NCI-H2196 (cell line): ENCODE measurements around the gene TIAL1.
A peak's percentile ranks its signal among the peaks of the same experiment; 100 is the strongest.
"Not testable (repeated sequence)": the region's sequence is repeated elsewhere in the genome, so short reads cannot be mapped to it uniquely, and the experiment has no call there.

Experiments
- DNase-seq: peaks from one replicate; lab custom pipeline; 2025; ENCODE audit not compliant: unreplicated experiment; lab: John Stamatoyannopoulos, UW

The TIAL1 gene

DNA sequence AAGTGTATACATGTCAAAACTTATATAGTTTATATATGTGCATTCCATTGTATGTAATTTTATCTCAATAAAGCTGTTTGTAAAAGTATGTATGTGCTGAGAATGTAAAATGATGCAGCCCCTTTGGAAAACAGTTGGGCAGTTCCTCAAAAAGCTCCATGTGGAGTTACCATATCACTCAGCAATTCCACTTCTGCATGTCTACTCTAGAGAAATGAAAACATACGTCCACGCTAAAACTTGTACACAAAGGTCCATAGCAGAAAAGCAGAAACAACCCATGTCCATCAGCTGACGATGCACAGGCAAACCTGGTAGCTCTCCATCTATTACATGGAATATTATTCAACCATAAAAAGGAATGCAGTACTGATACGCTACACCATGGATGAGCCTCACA lies 45.9 kb downstream of the TIAL1 start:
- DNase-seq: no peak

DNA sequence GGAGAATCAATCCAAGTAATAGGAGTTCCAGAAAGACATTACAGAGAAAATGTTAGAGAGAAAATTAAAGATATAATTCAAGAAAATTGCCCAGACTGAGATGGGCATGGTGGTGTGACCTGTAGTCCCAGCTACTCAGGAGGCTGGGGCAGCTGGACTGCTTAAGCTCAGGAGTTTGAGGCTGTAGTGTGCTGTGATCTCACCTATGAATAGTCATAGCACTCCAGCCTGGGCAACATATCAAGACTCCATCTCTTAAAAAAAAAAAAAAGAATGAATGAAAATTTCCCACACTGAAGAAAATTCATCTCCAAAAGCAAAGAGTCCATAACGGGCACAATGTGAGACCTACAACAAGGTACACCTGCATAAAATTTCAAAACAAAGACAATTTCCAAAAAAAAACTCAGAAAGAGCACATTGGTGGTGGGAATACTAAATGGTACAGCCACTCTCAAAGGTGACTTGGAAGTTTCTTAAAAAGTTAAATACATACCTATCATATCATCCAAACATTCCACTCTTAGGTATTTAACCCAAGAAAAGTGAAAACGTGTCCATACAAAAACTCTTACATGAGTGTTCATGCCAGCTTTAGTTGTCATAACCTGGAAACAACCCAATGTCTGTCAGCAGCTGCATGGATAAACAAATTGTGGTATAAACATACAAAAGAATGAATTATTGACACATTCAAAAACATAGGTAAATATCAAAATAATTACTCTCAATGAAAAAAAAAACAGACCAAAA lies 47.3 kb downstream of the TIAL1 start:
- DNase-seq: no peak

DNA sequence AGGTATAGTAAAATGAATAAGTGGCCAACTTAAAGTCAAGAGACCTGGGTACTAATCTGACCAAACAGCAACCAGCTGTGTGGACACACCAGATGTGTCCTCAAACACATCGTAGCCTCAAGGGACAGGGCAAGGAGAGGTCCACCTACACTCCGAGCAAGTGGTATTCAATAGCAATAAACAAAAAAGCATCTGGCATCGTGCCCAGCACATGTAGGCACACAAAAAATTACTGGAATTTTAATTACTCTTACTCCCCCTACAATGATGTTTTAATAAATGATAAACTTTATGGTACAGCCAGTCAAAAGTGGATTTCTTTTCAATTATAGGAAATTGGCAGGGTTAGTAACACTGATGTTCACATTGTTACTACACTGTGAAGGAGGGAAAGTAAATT lies 50.8 kb downstream of the TIAL1 start:
- DNase-seq: no peak

DNA sequence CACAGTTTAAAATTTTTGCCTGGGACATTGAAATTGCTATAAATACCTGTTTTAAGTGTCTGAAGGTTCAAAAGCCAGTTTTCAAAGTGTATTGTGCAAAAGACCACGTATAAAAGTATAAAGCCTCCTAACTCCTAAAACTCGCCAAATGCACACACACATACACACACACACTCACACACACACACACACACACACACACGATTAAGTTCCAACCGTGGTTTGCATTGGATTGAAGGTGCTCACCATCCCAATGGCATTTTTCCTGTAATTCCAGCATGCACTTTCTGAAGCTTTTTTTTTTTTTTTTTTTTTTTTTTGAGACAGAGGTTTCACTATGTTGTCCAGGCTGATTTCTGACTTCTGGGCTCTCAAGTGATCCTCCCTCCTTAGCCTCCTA lies 51.5 kb downstream of the TIAL1 start:
- no peak for DNase-seq

DNA sequence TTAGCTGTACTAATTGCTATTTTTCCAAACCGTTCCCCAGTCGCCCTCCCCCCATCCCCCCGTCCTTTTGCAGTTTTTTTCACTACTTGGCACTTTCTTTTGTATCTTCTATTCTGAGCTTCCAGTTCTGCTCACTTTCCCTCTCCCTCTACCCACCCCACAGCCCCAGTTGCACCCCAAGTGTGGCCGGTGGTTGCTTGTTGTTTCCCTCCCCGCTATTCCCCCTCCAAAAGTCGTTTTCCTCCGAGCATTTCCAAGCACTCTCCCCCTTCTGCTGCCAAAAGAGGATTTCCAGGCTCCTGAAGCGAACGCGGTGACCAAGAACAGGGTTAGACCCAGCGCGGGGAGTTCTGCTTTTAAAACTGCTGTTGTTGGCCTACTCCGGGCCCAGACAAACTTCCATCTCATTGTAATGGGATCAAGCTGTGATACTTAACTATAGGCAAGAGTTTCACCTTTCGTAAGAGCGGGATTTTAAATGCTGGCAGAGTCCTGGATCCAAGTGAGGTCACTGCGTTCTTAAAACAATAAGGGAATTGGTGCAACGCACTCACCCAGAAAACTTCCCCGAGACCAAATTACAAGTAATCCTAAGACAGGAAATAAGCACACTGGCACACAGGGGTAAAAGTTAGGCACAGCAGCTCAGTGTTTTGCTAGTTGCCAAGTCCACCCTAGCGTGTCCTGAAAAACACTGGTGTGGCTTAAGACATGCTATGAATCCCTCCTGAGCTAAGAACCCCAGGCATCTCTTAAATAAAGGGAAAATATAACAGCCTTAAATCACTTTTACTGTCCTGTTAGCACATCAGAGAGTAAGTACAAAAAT lies 52.7 kb downstream of the TIAL1 start:
- DNase-seq: no peak

DNA sequence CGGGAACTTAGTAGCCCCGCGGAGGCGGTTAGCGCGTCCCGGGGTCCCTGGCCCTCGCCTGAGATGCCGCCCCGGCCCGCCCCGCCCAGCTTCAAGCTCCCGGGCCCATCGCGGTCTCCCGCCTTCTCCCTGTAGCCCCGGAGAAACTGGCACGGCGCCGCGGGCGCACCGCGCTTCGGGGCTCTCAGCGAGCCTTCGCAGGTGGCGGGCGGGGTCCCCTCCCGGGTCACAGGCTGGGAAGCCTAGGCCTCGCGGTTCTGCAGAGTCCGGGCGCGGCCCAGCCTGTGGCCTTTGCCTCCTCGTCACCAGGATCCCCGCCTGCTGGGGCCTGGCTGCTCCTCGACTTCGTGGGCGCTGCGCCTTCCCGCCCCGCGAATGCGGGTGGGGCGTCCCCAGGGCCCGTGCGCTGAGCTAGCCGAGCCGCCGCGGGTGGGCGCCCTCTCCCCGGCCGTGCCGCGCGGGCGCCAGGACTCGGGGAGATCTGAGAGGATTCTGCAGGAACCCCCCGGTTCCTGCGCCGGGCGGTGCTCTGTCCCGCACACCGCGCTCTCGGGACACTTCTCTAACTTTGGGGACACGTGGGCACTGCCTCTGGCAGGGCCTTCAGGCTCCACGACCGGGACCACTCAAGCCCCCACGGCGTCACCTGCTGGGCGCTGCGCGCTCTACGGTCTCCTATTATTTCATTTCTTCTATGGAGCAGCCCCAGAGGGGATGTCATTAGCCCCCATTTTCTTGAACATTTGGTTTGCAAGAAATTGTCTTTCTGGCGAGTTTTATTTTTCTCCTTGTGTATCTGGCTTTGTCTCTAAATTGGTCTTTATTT lies 53.6 kb downstream of the TIAL1 start:
- peak; percentile 7 for DNase-seq

DNA sequence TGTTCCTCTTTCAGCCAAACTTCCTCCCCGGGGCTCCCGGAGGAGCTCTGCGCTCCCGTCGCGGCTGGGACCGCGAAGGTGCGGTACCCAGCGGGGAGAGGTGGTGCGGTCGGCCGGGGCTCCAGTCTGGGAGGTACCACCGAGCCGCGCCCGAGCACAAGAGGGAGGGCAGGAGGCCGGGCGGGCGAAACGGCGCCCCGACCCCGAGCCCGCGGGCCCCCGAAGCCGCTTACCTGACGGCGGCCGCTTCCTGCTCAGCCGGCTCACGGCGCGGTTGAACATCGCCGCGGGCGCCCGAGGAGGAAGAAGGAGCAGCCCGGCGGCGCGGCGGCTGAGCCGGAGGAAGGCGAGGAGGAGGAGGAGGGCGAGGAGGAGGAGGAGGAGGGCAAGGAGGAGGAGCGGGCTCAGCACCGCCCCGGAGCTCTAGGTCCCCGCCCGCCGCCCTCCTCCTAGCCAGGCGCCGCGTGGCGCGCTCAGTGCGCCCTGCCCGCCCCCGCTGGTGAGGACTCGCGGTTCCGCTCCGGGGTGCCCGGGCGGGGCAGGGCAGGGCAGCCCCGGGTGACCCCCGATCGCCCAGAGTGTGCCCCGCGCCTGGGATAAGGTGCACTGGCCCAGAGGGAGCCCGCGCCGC lies 54.3 kb downstream of the TIAL1 start, which contains the start of gene RGS10:
TSS of gene RGS10 (minus strand) at position 363 of the 631 bp plus-strand sequence. CDS start at position 282, 81 bp downstream.
- no peak for DNase-seq

DNA sequence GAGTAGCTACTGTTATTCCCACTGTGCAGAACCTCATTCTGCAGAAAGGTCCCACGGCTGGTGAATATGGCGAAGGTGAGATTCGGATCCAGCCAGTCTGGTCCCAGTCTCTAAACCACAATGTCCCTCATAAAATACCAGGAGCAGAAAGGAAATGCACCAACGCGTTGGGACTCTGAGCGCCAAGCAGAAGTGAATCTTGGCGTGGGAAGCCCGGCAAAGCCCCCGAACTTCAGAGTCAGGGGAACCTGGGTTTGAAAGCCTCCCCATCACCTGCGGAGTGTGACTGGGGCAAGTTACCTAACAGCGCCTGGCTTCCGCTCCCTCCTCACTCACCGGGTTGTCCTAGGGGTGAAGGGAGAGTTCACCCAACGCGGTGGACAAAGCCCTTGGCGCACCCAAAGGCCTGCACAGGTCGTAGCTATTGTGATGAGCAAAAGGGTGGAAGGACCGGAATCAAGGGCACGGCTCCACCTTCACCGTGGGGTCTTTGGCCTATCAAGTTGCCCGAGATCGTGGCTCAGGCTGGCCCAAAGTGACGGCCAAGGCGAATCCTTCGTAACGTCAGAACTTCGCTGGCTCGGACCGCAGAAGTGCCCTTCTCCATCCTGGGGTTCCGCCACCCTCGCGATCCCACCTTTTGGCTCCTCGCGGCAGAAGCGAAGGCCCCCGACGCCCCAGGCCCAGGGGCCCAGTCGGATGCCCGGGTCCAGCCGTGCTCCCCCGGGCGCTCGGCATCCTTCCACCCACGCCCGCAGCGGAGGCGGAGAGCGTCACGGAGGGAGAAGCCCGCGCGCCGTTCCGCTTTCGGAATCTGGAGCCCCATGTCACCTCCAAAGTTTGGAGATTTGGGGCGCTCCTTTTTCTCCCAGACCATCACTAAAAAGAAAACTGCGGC lies 55.1 kb downstream of the TIAL1 start:
- DNase-seq: no peak

DNA sequence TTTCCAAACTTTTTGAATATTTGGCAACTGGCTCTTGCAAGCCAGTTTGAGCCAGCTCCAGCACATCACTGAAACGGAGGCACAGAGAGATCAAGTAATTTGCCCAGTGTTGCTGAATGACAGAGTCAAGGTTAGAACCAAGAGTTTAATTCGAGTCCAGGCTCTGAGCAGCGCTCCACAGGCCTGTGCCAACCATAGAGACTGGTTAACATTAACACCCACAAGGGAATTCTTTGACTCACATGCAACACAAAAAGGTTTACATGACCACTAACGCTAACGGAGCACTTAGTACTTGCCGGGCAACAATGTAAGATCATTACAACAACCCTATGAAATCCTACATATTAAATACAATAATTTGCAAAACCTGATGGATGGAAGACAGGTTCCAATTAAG lies 55.7 kb downstream of the TIAL1 start:
- DNase-seq: no peak

DNA sequence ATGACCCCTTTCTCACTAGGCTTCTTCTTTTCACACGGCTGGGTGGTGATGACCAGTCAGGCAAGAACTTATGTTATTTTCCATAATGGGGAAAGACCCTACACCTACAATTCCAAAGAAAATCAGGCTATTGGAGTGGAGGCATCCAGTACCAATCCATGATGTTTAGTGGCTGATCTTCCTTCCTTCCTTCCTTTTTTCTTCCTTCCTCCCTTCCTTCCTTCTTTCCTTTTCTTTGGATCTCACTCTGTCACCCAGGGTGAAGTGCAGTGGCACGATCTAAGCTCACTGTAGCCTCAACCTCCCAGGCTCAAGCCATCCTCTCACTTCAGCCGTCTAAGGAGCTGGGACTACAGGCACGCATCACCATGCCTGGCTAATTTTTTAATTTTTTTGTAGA lies 56.7 kb downstream of the TIAL1 start:
- DNase-seq: no peak

- DNase-seq: no peak
Observed at GRCh38 chr10:119539359-119539825, 57.4 kb downstream of the TIAL1 start.

GRCh38 chr10:119538632-119539358 lies 58.0 kb downstream of the TIAL1 start:
- DNase-seq: no peak

DNA sequence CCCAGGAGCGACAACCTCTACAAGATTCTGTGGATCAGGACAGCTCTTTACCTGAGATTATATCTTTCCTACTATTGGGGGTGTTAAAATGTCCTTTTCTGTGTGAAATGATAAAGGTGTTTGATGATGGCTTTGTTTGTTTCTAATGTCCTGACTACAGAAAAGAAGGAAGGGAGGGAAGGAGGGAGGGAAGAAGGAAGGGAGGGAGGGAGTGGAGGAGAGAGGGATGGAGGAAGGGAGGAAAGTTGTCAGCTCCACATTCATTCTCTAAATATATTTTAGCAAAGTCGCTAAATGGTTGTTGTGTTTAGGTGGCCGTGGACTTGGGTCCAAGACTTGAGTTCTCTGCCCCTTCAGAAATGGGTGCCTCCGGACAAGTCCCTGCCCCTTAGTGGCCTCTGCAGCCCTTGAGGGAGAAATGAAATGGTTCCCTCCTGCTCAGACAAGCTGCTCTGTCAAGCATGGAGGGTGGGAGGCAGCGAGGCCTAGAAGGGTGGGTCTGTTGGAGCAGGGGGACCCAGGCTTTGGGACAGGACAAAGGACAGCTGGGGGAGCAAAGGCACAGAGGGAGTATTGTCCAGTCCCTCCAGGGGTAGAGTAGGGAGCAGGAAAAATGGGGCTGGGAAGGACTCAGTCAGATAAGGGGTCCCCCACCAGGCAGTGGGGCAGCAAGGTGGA lies 58.7 kb downstream of the TIAL1 start:
- no peak for DNase-seq

DNA sequence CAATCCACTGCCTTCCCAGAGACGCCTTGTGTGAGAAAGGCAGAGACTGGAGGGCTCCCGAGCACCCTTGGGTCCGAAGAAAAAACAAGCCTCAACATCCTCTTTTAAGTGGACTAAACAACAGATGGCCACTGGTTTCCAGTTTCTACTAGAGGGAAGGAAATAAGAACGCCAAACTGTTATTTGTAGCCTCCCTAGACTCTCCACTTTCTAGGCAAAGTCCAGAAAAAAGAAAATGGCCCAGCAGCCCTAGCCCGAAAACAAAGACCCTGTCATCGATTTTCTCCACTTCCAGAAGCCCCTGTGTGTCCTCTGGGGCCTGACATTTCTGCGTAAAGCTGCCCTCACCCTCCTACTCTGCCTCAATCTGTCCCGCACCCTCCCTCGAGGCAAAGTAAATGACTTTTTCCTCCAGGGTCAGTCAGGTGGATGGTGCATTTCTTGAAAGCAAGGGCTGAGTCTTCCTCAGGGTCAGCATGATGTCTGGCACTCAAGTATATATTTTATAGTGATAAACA lies 60.2 kb downstream of the TIAL1 start:
- DNase-seq: no peak

DNA sequence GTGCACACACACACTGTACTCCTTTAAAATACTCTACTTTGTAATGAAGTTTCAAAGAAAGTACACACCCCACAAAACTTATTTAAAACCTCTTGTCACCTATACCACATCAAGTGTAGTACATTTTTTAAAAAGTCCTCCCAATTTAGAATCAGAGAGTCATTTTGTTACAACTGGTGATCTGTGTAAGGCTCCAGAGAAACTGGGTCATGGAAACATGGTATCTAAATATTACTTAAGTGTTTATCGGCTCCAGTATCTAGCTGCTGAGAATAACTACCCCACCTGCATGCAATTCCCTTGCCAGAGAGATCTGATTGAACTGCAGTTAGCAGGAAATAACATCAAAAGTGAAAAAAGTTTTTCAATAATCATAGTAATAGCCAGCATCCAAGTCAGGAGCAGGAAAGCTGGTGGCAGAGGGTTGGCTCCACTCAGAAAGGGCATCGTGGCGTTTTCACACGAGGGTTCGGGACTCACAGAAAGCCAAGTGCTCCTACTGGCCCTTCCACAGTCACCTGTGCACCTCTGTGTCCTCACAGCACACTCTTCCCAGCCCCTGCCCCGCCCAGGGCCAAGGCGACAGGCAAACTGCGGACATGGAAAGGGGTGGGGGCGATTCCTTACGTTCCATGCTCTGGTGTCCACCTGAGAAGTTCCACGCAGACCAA lies 60.8 kb downstream of the TIAL1 start:
- no peak for DNase-seq

DNA sequence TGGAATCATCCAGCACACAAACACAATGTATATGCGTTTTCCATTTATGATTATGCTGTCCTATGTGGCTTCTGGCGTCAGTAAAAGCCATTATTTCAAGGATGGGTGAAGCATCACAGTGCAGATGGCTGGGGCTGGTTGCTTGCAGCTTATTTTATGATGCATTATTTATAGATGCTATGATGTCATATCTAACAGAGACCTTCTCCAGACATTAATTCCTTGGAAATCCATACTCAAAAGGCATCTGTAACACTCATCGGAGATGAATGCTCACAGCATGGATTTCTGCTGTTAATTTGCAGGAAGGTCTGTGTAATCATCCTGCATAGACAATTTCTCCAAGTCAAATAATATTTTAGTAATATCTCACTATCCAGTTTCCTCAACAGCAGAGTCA lies 61.5 kb downstream of the TIAL1 start:
- DNase-seq: no peak

- no peak for DNase-seq
Observed at GRCh38 chr10:119533473-119533872, 63.3 kb downstream of the TIAL1 start.

- DNase-seq: not testable (repeated sequence)
Observed at GRCh38 chr10:119532791-119533190, 64.0 kb downstream of the TIAL1 start.
